ENCODE data around the gene SERGEF. TPM values are rescaled to one million over a fixed set of nuclear protein-coding genes. Genes with fewer than 3 reads are reported as not detected.
"Not testable (repeated sequence)": the region's sequence is repeated elsewhere in the genome, so short reads cannot be mapped to it uniquely, and the experiment has no call there.

SERGEF gene
- polyA plus RNA-seq, 2 of the 4 experiments (the other 2 are of a cell fraction): 20.7 to 24.1 TPM

DNA sequence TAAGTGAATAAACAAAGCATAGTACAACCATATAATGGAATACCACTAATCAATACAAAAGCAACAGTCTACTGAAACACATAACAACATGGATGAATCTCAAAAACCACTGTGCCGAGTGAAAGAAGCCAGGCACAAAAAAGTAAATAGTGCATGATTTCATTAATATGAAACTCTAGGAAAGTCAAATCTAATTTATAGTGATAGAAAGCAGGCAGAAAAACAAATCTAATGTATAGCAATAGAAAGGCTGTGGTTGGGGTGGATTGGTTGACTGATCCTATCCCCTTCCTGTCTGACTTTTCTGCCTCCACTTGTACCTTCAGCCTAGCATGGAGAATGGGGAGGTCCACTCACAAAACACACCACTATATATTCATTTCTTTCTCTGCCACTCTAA is 115.4 kb downstream of the SERGEF start:
- ATAC-seq: no peak
- 97% methylated on average over 1 of the region's 1 CpG for WGBS (ENCODE audit: missing lambda C conversion rate)

DNA sequence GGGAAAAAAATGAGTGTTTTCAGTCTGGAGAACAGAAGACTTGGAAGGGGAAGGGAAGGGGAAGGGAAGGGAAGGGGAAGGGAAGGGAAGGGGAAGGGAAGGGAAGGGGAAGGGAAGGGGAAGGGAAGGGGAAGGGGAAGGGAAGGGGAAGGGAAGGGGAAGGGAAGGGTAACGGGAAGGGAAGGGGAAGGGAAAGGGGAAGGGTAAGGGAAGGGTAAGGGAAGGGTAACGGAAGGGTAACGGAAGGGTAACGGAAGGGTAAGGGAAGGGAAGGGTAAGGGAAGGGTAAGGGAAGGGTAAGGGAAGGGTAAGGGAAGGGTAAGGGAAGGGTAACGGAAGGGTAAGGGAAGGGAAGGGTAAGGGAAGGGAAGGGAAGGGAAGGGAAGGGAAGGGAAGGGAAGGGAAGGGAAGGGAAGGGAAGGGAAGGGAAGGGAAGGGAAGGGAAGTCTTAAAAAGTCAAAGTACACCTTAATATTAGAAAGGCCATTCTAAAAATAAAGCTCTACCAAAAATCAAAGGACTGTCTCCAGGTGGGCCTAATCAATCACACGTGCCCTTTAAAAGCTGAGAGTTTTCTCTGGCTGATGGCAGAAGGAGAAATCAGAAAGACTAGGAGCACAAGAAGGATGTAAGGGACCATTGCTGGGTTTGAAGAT is 116.2 kb downstream of the SERGEF start:
- WGBS (ENCODE audit: missing lambda C conversion rate): 88% methylated on average over 5 of the region's 6 CpGs
- H3K4me3 ChIP-seq; FAIRE-seq; H3K4me2 ChIP-seq; DNase-seq (ENCODE audit: low read depth in 1 of 2, low spot score in 1 of 2); H3K9me3 ChIP-seq; CTCF ChIA-PET; H3K27ac ChIP-seq; ATAC-seq; H3K4me1 ChIP-seq: not testable (repeated sequence)
- POLR2A ChIA-PET: interaction anchor here (0.7 kb wide), 1 partner anchor 532 kb away, joined by 6 read pairs; no protein-coding TSS in a partner anchor

More for the DNA sequence above, 115.4 kb downstream of the SERGEF start:
- Histone ChIP-seq H3K4me1 (no peaks in the 10 kb centered on the region), H3K4me3 (no peak overlapping the region), H3K27ac (no peak overlapping the region), H3K4me2 (no peak overlapping the region), H3K9me3 (no peaks in the 10 kb centered on the region)
- FAIRE-seq (no peak), DNase-seq (ENCODE audit: low read depth in 1 of 2, low spot score in 1 of 2) (no peak)
- ChIA-PET CTCF (interaction anchor here (1.1 to 1.2 kb wide), 2 partner anchors 33 to 82 kb away, joined by 3 to 4 read pairs; no protein-coding TSS in a partner anchor), POLR2A (interaction anchor here (0.6 to 0.7 kb wide), 2 partner anchors 43 to 533 kb away, joined by 6 to 8 read pairs; no protein-coding TSS in a partner anchor)
- TF ChIP-seq BHLHE40 (IDR thresholded peaks at IDR 0.05; ENCODE audit: low read depth, low read length) (no peak), SMC3 (IDR thresholded peaks at IDR 0.05) (no peak), CEBPB (IDR thresholded peaks at IDR 0.05) (no peak), RNF2 (IDR thresholded peaks at IDR 0.05; ENCODE audit: borderline replicate concordance, low read depth) (no peak), RCOR1 (IDR thresholded peaks at IDR 0.05; ENCODE audit: low read depth, low read length) (no peak), FOSB (CRISPR knock-in tag; IDR thresholded peaks at IDR 0.05) (no peak), KDM5A (IDR thresholded peaks at IDR 0.05) (no peak), MAFK (IDR thresholded peaks at IDR 0.05; ENCODE audit: partially characterized antibody) (no peak), NPAS2 (CRISPR knock-in tag; IDR thresholded peaks at IDR 0.05; ENCODE audit: borderline replicate concordance) (no peak), NFE2L2 (conservative IDR thresholded peaks at IDR 0.05; ENCODE audit: low read length) (no peak), TFCP2L1 (CRISPR knock-in tag; IDR thresholded peaks at IDR 0.05) (no peak), MAX (IDR thresholded peaks at IDR 0.05) (no peak), CTCF (IDR thresholded peaks at IDR 0.05) (no peak), EHF (CRISPR knock-in tag; IDR thresholded peaks at IDR 0.05) (no peak), RARB (CRISPR knock-in tag; IDR thresholded peaks at IDR 0.05) (no peak), JUNB (IDR thresholded peaks at IDR 0.05) (no peak), SREBF2 (IDR thresholded peaks at IDR 0.05) (no peak)
- TF ChIP-seq, protein P1, sequence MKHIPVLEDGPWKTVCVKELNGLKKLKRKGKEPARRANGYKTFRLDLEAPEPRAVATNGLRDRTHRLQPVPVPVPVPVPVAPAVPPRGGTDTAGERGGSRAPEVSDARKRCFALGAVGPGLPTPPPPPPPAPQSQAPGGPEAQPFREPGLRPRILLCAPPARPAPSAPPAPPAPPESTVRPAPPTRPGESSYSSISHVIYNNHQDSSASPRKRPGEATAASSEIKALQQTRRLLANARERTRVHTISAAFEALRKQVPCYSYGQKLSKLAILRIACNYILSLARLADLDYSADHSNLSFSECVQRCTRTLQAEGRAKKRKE (CRISPR knock-in tag; IDR thresholded peaks at IDR 0.05; ENCODE audit: low read depth): no peak
- TF ChIP-seq, protein P2, sequence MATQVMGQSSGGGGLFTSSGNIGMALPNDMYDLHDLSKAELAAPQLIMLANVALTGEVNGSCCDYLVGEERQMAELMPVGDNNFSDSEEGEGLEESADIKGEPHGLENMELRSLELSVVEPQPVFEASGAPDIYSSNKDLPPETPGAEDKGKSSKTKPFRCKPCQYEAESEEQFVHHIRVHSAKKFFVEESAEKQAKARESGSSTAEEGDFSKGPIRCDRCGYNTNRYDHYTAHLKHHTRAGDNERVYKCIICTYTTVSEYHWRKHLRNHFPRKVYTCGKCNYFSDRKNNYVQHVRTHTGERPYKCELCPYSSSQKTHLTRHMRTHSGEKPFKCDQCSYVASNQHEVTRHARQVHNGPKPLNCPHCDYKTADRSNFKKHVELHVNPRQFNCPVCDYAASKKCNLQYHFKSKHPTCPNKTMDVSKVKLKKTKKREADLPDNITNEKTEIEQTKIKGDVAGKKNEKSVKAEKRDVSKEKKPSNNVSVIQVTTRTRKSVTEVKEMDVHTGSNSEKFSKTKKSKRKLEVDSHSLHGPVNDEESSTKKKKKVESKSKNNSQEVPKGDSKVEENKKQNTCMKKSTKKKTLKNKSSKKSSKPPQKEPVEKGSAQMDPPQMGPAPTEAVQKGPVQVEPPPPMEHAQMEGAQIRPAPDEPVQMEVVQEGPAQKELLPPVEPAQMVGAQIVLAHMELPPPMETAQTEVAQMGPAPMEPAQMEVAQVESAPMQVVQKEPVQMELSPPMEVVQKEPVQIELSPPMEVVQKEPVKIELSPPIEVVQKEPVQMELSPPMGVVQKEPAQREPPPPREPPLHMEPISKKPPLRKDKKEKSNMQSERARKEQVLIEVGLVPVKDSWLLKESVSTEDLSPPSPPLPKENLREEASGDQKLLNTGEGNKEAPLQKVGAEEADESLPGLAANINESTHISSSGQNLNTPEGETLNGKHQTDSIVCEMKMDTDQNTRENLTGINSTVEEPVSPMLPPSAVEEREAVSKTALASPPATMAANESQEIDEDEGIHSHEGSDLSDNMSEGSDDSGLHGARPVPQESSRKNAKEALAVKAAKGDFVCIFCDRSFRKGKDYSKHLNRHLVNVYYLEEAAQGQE (IDR thresholded peaks at IDR 0.05): no peak

Measured in A549 (cell line).